Pons (tissue), 1 donor: Measurements from ENCODE around the gene ADAP1.
"Not testable (repeated sequence)": the region's sequence is repeated elsewhere in the genome, so short reads cannot be mapped to it uniquely, and the experiment has no call there.

Experiments used
- DNase-seq: peaks from one replicate; pipeline ENCODE4 v3.0.0-alpha.2; 2016; ENCODE audit warnings: low spot score

Gene ADAP1

GRCh38 chr7:938546-939185 is 15.8 kb downstream of the ADAP1 start:
- DNase-seq: no peak

GRCh38 chr7:937856-938484 is 16.5 kb downstream of the ADAP1 start:
- no peak for DNase-seq

- DNase-seq: no peak
Observed at GRCh38 chr7:936386-937054, 18.0 kb downstream of the ADAP1 start.

- DNase-seq: no peak
Observed at GRCh38 chr7:935874-936385, 18.6 kb downstream of the ADAP1 start.

- DNase-seq: no peak
Observed at GRCh38 chr7:935164-935873, 19.2 kb downstream of the ADAP1 start.

GRCh38 chr7:934469-935163 is 19.9 kb downstream of the ADAP1 start:
- DNase-seq: no peak

- no peak for DNase-seq
Observed at GRCh38 chr7:932651-932975, 21.9 kb downstream of the ADAP1 start.

- no peak for DNase-seq
Observed at GRCh38 chr7:931871-932650, 22.4 kb downstream of the ADAP1 start.

GRCh38 chr7:930975-931758 is 23.3 kb downstream of the ADAP1 start:
- no peak for DNase-seq

- DNase-seq: peak; percentile 90
Observed at GRCh38 chr7:929311-929711, 25.2 kb downstream of the ADAP1 start.

GRCh38 chr7:927031-927671 is 27.3 kb downstream of the ADAP1 start:
- peak; percentile 93 for DNase-seq

GRCh38 chr7:926061-927030 is 28.1 kb downstream of the ADAP1 start:
- peak; percentile 83 for DNase-seq

GRCh38 chr7:925601-926000 is 28.9 kb downstream of the ADAP1 start:
- DNase-seq: no peak

- DNase-seq: no peak
Observed at GRCh38 chr7:924541-925231, 29.8 kb downstream of the ADAP1 start.

- DNase-seq: not testable (repeated sequence)
Observed at GRCh38 chr7:924042-924441, 30.4 kb downstream of the ADAP1 start.

- DNase-seq: no peak
Observed at GRCh38 chr7:923108-924041, 31.1 kb downstream of the ADAP1 start.
